HFFc6 (cell line): ENCODE measurements around the gene ZNF844. TPM values are rescaled to one million over a fixed set of nuclear protein-coding genes. Genes with fewer than 3 reads are reported as not detected.

Experiments used
- DNase-seq: peaks from one replicate; pipeline ENCODE4 v3.0.0-alpha.2; 2018
- H3K27ac Mint-ChIP-seq: 2 replicates; pipeline ENCODE4 v1.8.0; 2020; ENCODE audit warnings: mild to moderate bottlenecking, mixed read lengths
- H3K27me3 Mint-ChIP-seq: 2 replicates; pipeline ENCODE4 v1.8.0; 2021; ENCODE audit warnings: mild to moderate bottlenecking, moderate library complexity, mixed read lengths; ENCODE audit not compliant: insufficient read depth
- H3K36me3 Mint-ChIP-seq: 2 replicates; pipeline ENCODE4 v1.8.0; 2021; ENCODE audit warnings: low read depth, mixed read lengths
- H3K4me1 Mint-ChIP-seq: 2 replicates; pipeline ENCODE4 v1.8.0; 2020; ENCODE audit warnings: low read depth, mixed read lengths
- H3K4me3 Mint-ChIP-seq: 2 replicates; pipeline ENCODE4 v1.8.0; 2020; ENCODE audit warnings: mild to moderate bottlenecking, moderate library complexity, mixed read lengths
- H3K9me3 Mint-ChIP-seq: 2 replicates; pipeline ENCODE4 v1.8.0; 2020; ENCODE audit warnings: mild to moderate bottlenecking, mixed read lengths
- total RNA-seq, 6 experiments: library from RNA; stranded (reverse); fragmentation: NEBNext Ultra II Directional; extraction: Animal tissue kit (Norgen Biotek cat#: 25700); gene quantifications; 2 replicates in 1 of 6; 3 replicates in 5 of 6; pipeline ENCODE4 v1.2.3, GENCODE V29; 2021
- TF ChIP-seq, protein P1 (sequence below): fragments of 200-600 bp; sonication (generic); IDR thresholded peaks from 2 replicates; pipeline ENCODE4 v1.5.0; 2021; ENCODE audit warnings: antibody characterized with exemption, mild to moderate bottlenecking

Gene ZNF844
- total RNA-seq, 6 experiments from 2014 or later: 1.1 to 4.1 (median 1.3) TPM

DNA sequence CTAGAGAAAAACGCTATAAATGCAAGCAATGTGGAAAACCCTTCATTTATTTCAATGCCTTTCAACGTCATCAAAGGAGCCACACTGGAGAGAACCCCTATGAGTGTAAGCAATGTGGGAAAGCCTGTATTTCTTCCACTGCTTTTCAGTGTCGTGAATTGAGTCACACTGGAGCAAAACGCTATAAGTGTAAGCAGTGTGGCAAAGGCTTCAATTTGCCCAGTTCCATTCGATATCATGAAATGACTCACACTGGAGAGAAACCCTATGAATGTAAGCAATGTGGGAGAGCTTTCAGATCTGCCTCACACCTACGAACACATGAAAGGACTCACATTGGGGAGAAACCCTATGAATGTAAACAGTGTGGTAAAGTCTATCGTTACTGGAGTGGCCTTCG is 48.2 kb downstream of the ZNF844 start:
- Mint-ChIP-seq H3K36me3 (peaks cover 50% of the 10 kb centered on the region), H3K9me3 (peaks cover 47% of the 10 kb centered on the region), H3K27ac (no peak overlapping the region), H3K4me1 (peaks cover 6% of the 10 kb centered on the region; the same call in 1 of the 2 replicates), H3K4me3 (0 out of 2 replicates have a peak overlapping the region, but pooled peaks have one; percentile 4), H3K27me3 (no peaks in the 10 kb centered on the region)
- TF ChIP-seq, protein P1, sequence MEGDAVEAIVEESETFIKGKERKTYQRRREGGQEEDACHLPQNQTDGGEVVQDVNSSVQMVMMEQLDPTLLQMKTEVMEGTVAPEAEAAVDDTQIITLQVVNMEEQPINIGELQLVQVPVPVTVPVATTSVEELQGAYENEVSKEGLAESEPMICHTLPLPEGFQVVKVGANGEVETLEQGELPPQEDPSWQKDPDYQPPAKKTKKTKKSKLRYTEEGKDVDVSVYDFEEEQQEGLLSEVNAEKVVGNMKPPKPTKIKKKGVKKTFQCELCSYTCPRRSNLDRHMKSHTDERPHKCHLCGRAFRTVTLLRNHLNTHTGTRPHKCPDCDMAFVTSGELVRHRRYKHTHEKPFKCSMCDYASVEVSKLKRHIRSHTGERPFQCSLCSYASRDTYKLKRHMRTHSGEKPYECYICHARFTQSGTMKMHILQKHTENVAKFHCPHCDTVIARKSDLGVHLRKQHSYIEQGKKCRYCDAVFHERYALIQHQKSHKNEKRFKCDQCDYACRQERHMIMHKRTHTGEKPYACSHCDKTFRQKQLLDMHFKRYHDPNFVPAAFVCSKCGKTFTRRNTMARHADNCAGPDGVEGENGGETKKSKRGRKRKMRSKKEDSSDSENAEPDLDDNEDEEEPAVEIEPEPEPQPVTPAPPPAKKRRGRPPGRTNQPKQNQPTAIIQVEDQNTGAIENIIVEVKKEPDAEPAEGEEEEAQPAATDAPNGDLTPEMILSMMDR: no peak
- no peak for DNase-seq

DNA sequence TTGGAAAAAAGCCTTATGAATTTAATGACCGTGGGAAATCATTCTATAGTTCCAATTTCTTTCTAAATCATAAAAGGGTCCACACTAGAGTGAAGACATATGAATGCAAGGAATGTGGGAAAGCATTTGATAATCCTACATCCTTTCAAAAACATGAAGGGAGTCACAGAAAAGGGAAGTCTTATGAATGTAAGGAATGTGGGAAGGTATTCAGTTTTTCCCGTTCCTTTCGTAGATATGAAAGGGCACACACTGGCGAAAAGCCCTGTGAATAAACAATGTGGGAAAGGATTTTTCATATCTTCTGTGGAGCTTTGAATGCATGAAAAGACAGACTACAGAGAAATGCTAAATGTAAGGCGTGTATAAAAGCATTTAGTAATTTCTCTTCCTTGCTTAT is 48.6 kb downstream of the ZNF844 start:
- H3K27ac Mint-ChIP-seq: no peak overlapping the region
- H3K27me3 Mint-ChIP-seq: no peaks in the 10 kb centered on the region
- TF ChIP-seq, protein P1: no peak
- no peak for DNase-seq
- peaks cover 47% of the 10 kb centered on the region for H3K9me3 Mint-ChIP-seq
- 0 out of 2 replicates have a peak overlapping the region, but pooled peaks have one; percentile 4 for H3K4me3 Mint-ChIP-seq
- peaks cover 50% of the 10 kb centered on the region for H3K36me3 Mint-ChIP-seq
- peaks cover 6% of the 10 kb centered on the region; the same call in 1 of the 2 replicates for H3K4me1 Mint-ChIP-seq

DNA sequence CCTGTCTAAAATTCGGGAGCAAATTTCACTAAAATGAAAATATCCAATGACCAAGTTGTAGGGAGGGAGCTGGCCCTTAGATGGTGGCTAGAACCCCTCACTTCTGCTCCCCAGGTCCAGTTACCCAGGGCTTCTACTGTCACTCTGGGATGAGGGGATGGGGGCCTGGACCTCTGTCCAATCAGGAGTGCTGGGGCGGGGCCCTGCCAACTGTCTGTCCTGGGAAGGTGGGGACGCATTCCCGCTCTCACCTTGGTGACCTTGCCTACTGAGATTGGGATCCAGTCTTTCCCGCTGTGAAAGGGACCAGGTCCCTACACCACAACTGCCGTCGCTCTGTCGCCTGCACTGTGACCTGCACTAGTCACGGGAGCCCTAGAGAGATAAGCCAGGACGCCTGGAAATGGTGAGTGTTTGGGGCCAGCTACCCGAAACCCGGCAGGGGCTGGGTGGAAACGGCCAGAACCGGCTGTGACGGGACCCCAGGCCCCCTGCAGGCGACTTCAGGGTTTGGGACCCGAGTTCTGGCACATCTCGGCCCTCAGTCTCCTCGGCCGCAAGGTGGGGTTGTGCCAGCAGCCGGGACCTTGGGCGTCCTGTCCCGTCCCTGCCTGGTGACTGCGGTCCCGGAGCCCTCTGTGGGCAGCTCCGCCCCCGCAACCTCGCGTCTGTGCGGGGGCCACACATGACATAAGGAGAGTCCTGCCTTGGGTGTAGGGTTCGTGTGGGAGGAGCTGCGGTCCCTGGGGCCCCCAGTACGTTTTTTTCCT is 52.9 kb downstream of the ZNF844 start:
- no peak overlapping the region for H3K4me3 Mint-ChIP-seq
- TF ChIP-seq, protein P1: no peak
- no peak overlapping the region for H3K27ac Mint-ChIP-seq
- H3K4me1 Mint-ChIP-seq: no peaks in the 10 kb centered on the region; the same call in 1 of the 2 replicates
- H3K9me3 Mint-ChIP-seq: peaks cover 23% of the 10 kb centered on the region
- no peaks in the 10 kb centered on the region for H3K27me3 Mint-ChIP-seq
- peaks cover 27% of the 10 kb centered on the region for H3K36me3 Mint-ChIP-seq
- DNase-seq: no peak

DNA sequence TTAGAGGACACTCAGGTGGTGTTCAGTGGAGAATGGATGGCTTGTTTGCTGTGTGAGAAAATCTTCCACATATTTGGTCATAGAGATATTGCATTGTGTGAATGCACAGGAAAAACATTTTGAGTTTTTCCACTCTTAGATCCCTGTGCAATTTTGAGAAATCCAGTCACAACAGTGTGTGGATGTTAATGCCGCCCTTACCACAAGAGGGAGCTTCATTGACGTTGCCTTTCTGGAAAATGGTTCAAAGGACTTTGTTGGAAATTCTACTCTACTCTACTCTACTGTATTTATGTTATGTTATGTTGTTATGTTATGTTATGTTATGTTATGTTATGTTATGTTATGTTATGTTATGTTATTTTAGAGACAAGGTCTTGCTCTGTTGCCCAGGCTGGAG is 62.2 kb downstream of the ZNF844 start:
- TF ChIP-seq, protein P1: peak; percentile 76
- no peaks in the 10 kb centered on the region; the same call in none of the 2 replicates for H3K27me3 Mint-ChIP-seq
- no peak for DNase-seq
- H3K36me3 Mint-ChIP-seq: peaks cover 27% of the 10 kb centered on the region
- H3K4me3 Mint-ChIP-seq: no peak overlapping the region
- H3K9me3 Mint-ChIP-seq: peaks cover 38% of the 10 kb centered on the region
- H3K27ac Mint-ChIP-seq: no peak overlapping the region
- H3K4me1 Mint-ChIP-seq: no peaks in the 10 kb centered on the region

Other genes with a start within 250 kb of the ZNF844 start
- gene ZNF439, start 216.0 kb upstream of the ZNF844 start, total RNA-seq: 1 to 10 TPM in 3 of 6 experiments, under 1 TPM in 3; 0.71 to 1.7 (median 0.92) TPM
- 1 to 10 TPM; 3.1 to 8.8 (median 4.0) TPM for gene ZNF69, start 176.9 kb upstream of the ZNF844 start, total RNA-seq
- 1 to 10 TPM; 4.6 to 6.0 (median 5.2) TPM for gene ZNF700, start 139.6 kb upstream of the ZNF844 start, total RNA-seq
- gene ZNF763, start 99.7 kb upstream of the ZNF844 start, total RNA-seq: 1 to 10 TPM in 4 of 6 experiments, under 1 TPM in 2; 0.85 to 1.7 (median 1.1) TPM
- 1 to 10 TPM; 3.2 to 4.1 (median 3.8) TPM for gene ZNF433, start 29.1 kb upstream of the ZNF844 start, total RNA-seq
- gene ZNF878, start 11.8 kb upstream of the ZNF844 start, total RNA-seq: under 1 TPM in 3 of 6 experiments, not detected in 3; 0.11 to 0.17 (median 0.17) TPM
- 1 to 10 TPM; 3.3 to 6.3 (median 4.3) TPM for gene ZNF20, start 75.6 kb downstream of the ZNF844 start, total RNA-seq
- 1 to 10 TPM; 3.4 to 7.7 (median 4.6) TPM for gene ZNF625, start 92.0 kb downstream of the ZNF844 start, total RNA-seq
- 1 to 10 TPM; 2.3 to 6.9 (median 3.0) TPM for gene ZNF136, start 98.4 kb downstream of the ZNF844 start, total RNA-seq
- gene ZNF44, start 230.2 kb downstream of the ZNF844 start, total RNA-seq: 1 to 10 TPM; 6.6 to 7.6 (median 7.3) TPM